ENCODE results near the gene PAX3. TPM values are rescaled to one million over a fixed set of nuclear protein-coding genes. Genes with fewer than 3 reads are reported as not detected.
A peak's percentile ranks its signal among the peaks of the same experiment; 100 is the strongest.

Gene PAX3
- total and polyA plus RNA-seq, 4 donors: 0.60 TPM; not detected in 3

DNA sequence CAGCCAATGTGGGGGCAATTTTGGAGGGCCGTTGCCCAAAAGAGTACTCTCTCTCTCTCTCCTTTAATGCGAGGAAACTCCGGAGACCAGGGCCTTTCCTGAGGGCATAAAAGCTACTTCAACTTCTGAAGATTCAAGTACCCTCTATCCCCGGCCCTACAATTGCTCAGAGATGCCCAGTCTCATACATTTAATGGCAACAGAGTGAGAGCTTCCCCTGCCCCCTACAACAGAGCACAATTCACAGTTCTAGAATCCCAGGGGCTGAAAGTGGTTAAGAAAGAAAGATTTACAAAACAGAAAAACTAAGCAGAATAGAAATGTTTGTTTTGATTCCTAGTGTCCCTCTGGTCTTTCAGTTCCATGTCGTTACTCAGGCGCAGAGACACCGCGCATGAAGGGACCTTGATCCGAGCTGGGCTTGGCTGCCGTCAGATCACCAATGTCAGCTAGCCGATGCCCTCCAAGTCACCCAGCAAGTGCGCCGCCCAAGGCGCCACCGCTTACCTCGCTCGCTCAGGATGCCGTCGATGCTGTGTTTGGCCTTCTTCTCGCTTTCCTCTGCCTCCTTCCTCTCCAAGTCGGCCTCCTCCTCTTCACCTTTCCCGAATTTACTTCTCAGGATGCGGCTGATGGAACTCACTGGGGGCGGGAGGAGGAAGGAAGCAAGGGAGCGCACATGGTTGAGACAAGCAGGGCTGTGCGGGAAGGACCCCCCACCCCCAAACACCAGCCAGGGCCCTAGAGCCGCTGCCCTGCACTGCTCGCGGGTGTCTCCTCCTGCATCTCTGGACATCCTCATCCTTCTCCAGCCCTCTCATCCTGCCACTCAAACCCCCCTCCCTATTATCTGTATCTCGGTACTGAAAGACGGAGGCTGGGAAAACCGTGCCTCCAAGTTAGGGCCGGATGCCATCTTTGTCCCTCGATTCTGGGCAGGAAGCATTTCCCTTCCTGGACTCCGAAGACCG lies 4.9 kb downstream of the PAX3 start:
- H3K27ac ChIP-seq (ENCODE audit: low read depth in 1 of 2, low read length in 2 of 2): no peak overlapping the region
- no peaks in the 10 kb centered on the region for H3K4me1 ChIP-seq (ENCODE audit: control insufficient read depth in 1 of 2, insufficient read depth in 2 of 2, low read length in 2 of 2)
- no peaks in the 10 kb centered on the region for H3K36me3 ChIP-seq (ENCODE audit: control insufficient read depth in 1 of 2, insufficient read depth in 2 of 2, low read length in 1 of 2)
- DNase-seq (no peak), ATAC-seq (ENCODE audit: low FRiP score) (no peak)
- H3K4me3 ChIP-seq (ENCODE audit: low read length in 2 of 2): no peak overlapping the region
- intact Hi-C loops (cut with DNase I): no loop called here
- 14 to 21% methylated on average over 36 of the region's 36 CpGs for WGBS, 2 donors
- H3K27me3 ChIP-seq (ENCODE audit: control insufficient read depth in 1 of 2, insufficient read depth in 2 of 2, low read length in 1 of 2): no peaks in the 10 kb centered on the region
- peaks cover 2% of the 10 kb centered on the region for H3K9me3 ChIP-seq (ENCODE audit: control insufficient read depth, low read length)

DNA sequence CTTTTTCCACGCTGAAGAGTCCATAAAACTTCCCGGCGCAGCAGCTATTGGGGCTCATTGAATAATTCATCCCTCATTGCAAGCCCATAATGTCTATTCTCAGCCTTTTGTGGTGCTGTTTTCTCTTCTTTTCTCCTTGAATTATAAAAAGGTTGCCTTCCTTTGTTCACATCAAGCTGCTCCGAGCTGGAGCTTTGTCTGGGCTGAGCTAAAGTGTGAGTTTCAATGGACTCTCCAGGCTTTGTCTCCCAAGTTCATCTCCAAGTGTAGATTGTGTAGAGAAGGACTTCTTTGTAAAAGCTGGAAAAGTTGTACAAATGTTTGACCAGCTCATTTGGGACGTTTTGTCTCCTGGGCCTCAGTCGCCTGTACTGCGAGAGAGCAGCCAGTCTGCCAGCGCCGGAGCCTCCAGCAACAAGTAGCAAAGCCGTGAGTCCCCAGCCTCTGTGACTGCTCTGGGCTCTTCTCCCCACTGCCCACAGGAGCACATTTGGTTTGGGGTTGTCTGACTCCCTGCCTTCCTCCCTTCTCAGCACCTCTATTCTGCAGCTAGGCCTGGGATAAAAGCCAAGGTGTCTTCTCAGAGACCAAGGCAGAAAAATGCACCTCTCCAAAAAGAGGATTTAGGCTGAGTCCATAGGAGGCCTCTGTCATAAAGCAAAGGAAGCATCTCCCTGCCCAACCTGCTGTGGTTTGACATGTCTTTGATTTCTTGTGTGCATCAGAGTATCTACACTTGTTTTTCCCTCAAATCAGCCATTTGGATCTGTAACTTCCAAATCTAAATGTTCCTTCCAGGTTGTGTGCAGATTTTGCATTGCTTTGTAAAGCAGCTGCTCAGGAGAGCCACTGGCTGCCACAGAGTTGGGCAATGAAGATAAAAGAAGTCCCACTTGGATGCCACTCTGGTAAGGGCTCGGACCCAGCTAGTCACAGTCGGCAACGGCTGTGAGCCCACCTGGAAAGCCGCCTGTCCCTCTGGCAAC lies 6.4 kb downstream of the PAX3 start:
- DNase-seq: no peak
- intact Hi-C loops (cut with DNase I): no loop called here
- no peak for ATAC-seq (ENCODE audit: low FRiP score)
- Histone ChIP-seq H3K27me3 (ENCODE audit: control insufficient read depth in 1 of 2, insufficient read depth in 2 of 2, low read length in 1 of 2) (no peaks in the 10 kb centered on the region), H3K4me3 (ENCODE audit: low read length in 2 of 2) (no peak overlapping the region), H3K4me1 (ENCODE audit: control insufficient read depth in 1 of 2, insufficient read depth in 2 of 2, low read length in 2 of 2) (no peaks in the 10 kb centered on the region), H3K36me3 (ENCODE audit: control insufficient read depth in 1 of 2, insufficient read depth in 2 of 2, low read length in 1 of 2) (no peaks in the 10 kb centered on the region), H3K9me3 (ENCODE audit: control insufficient read depth, low read length) (no peaks in the 10 kb centered on the region), H3K27ac (ENCODE audit: low read depth in 1 of 2, low read length in 2 of 2) (no peak overlapping the region)
- 51 to 64% methylated on average over 14 of the region's 14 CpGs for WGBS, 2 donors

DNA sequence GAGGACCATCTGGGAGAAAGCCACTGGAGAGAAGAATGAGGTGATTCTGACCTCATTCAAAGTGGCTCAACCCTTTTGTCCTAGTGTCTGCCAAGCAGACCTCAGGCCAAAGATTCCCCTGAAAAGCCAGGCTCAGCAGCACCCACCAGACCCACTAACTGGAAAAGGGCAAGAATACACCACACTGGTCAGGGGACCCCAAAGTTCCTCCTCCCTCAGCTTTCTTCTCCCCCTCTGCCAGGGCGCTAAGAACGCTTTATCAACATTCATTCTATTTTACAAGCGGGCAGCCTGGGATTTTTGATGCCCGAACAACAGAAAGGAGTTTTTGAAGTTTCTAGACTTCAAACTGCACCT lies 7.3 kb downstream of the PAX3 start:
- H3K27me3 ChIP-seq (ENCODE audit: control insufficient read depth in 1 of 2, insufficient read depth in 2 of 2, low read length in 1 of 2): no peaks in the 10 kb centered on the region
- no peak overlapping the region for H3K4me3 ChIP-seq (ENCODE audit: low read length in 2 of 2)

DNA sequence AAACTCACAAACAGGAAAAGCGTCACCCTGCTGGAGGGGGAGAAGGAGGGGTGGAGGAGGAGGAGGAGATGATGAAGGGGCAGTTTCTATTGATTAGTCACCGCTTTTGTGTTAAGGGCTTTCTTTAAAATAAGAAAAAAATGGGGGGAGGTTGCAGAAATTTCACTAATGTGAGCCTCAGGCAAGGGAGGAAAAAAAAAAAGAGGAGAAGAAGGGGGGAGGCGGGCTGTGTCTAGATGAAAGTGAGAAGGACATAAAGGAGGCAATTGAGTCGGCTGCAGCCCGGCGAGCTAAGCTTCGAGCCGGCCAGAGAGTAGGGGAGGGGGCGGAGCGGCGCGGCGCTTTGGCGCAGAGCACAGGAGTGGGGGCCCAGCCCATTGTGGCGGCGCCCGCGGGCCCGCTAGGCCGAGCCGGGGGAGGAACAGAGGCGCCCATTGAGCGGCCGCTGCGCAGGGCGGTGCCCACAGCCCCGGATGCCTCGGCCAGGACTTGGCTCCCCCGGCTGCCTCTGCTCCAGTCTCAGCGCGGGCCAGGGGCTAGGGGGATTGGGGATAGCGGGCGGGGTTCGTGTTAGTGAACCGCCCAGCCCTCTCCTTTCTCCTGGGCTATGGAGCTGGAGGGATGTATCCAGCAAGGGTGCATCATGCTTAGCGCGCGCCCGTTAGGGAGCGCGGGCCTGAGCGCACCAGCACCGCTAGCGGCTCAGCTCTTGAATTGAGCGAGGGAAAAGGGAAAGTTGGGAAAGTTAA lies 7.9 kb downstream of the PAX3 start:
- Histone ChIP-seq H3K4me3 (ENCODE audit: low read length in 2 of 2) (no peak overlapping the region), H3K27me3 (ENCODE audit: control insufficient read depth in 1 of 2, insufficient read depth in 2 of 2, low read length in 1 of 2) (no peaks in the 10 kb centered on the region), H3K9me3 (ENCODE audit: control insufficient read depth, low read length) (no peaks in the 10 kb centered on the region), H3K36me3 (ENCODE audit: control insufficient read depth in 1 of 2, insufficient read depth in 2 of 2, low read length in 1 of 2) (no peaks in the 10 kb centered on the region), H3K27ac (ENCODE audit: low read depth in 1 of 2, low read length in 2 of 2) (no peak overlapping the region), H3K4me1 (ENCODE audit: control insufficient read depth in 1 of 2, insufficient read depth in 2 of 2, low read length in 2 of 2) (no peaks in the 10 kb centered on the region)
- DNase-seq: no peak
- intact Hi-C loops (cut with DNase I): no loop called here
- ATAC-seq (ENCODE audit: low FRiP score): peak; percentile 26
- 3 to 6% methylated on average over 31 to 45 of the region's 45 CpGs for WGBS, 2 donors

More for the DNA sequence above, 7.3 kb downstream of the PAX3 start:
- H3K27ac ChIP-seq (ENCODE audit: low read depth in 1 of 2, low read length in 2 of 2): no peak overlapping the region
- ATAC-seq (ENCODE audit: low FRiP score): peak; percentile 55
- no peak for DNase-seq
- H3K36me3 ChIP-seq (ENCODE audit: control insufficient read depth in 1 of 2, insufficient read depth in 2 of 2, low read length in 1 of 2): no peaks in the 10 kb centered on the region
- WGBS, 2 donors: 11 to 34% methylated on average over 4 of the region's 4 CpGs
- no peaks in the 10 kb centered on the region for H3K4me1 ChIP-seq (ENCODE audit: control insufficient read depth in 1 of 2, insufficient read depth in 2 of 2, low read length in 2 of 2)
- intact Hi-C loops (cut with DNase I): no loop called here
- H3K9me3 ChIP-seq (ENCODE audit: control insufficient read depth, low read length): no peaks in the 10 kb centered on the region

DNA sequence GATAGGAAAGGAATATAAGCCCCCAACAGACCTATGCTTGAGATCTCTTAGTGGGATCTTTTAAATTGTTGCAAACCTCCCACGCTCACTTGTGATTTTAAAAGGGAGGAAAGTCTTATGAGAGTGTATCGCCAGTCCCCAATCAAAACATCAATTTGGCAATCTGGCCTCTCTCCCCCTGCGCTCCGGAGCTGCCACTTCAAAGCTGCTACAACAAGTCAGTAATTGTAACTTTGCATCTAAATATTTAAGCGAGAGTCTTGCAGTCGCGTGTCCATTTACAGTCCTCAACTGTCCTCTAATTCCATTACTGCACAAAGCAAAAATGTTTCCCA lies 8.4 kb downstream of the PAX3 start:
- H3K27me3 ChIP-seq (ENCODE audit: control insufficient read depth in 1 of 2, insufficient read depth in 2 of 2, low read length in 1 of 2): no peaks in the 10 kb centered on the region
- H3K4me1 ChIP-seq (ENCODE audit: control insufficient read depth in 1 of 2, insufficient read depth in 2 of 2, low read length in 2 of 2): no peaks in the 10 kb centered on the region
- ATAC-seq (ENCODE audit: low FRiP score): no peak
- no peak overlapping the region for H3K27ac ChIP-seq (ENCODE audit: low read depth in 1 of 2, low read length in 2 of 2)
- H3K9me3 ChIP-seq (ENCODE audit: control insufficient read depth, low read length): no peaks in the 10 kb centered on the region
- H3K4me3 ChIP-seq (ENCODE audit: low read length in 2 of 2): no peak overlapping the region
- WGBS, 2 donors: 25 to 29% methylated on average over 7 of the region's 7 CpGs
- DNase-seq: no peak
- H3K36me3 ChIP-seq (ENCODE audit: control insufficient read depth in 1 of 2, insufficient read depth in 2 of 2, low read length in 1 of 2): no peaks in the 10 kb centered on the region
- intact Hi-C loops (cut with DNase I): no loop called here

DNA sequence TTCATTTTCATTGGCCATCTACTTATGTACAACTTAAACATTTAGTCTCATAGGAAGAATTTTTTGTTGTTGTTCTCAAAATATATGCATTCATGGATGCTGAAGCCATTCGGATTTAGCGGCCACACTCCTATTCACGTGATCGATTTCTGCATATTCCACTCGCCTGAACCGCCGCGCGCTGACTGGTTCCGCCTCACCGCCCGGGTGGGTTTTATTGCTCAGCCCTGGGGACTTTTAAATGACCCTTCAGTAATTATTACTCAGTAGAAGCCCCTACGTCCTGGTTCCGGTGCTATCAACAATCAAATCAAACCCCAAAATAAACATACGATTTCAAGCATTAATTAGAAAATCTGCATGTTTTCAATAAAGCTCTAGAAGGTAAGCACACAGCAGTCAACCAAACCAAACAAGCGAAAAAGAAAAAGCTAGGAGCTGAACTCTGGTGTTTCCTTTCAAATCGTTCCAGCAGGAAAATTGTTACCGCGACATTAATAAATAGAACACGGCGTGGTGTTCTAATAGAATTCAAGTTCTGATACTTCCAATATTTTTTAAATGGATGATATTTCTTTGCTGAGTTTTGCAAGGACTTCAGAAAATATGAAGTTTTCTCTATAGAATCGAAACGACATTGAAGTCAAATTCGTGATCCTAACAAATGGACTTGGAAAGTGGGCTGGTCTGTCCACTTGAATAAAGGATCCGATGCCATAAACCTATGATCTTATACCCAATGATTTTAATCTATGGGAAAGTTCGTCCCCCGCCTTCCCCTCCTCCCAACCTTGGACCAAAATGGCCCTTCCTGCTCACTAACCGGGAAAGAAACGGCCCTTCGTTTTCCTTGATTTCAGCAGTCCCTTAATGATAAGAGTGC lies 9.3 kb downstream of the PAX3 start:
- intact Hi-C loops (cut with DNase I): no loop called here
- DNase-seq: no peak
- Histone ChIP-seq H3K27ac (ENCODE audit: low read depth in 1 of 2, low read length in 2 of 2) (no peak overlapping the region), H3K9me3 (ENCODE audit: control insufficient read depth, low read length) (no peaks in the 10 kb centered on the region), H3K27me3 (ENCODE audit: control insufficient read depth in 1 of 2, insufficient read depth in 2 of 2, low read length in 1 of 2) (peaks cover 0 to under 1% of the 10 kb centered on the region in 2 donors), H3K4me3 (ENCODE audit: low read length in 2 of 2) (no peak overlapping the region), H3K4me1 (ENCODE audit: control insufficient read depth in 1 of 2, insufficient read depth in 2 of 2, low read length in 2 of 2) (no peaks in the 10 kb centered on the region), H3K36me3 (ENCODE audit: control insufficient read depth in 1 of 2, insufficient read depth in 2 of 2, low read length in 1 of 2) (no peaks in the 10 kb centered on the region)
- WGBS, 2 donors: 15 to 16% methylated on average over 30 of the region's 30 CpGs
- ATAC-seq (ENCODE audit: low FRiP score): no peak

DNA sequence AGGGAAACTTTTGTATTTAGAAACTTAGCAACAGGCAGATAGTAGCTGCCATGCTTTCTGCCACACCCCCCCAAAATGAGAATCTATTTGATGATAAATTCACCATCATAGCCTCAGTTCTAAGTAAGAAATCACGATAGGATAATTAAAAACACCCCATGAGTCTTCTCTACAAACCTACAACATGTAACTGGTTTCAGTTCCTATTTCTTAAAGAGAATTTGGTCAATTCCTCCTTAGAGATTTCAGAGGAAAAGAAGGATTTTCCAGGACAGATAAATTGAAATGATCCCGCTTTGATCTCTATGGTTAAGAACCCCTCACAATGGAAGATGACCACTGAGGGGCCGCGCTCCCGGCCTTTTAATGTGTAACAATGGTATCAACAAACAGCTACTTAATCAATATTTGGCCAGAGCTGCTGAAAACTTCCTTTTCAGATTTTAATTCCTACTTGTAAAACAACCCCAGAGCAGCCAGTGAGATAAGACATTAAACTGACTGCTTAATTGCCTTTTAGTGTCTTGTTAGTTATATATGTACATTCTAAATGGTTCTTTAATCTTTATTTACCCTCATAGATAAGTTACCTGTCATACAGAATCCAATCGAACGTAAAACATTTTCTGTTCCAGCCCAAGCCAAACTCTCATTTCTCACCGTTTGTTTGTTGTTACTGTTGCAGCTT lies 10.1 kb downstream of the PAX3 start:
- 22 to 24% methylated on average over 8 of the region's 8 CpGs for WGBS, 2 donors
- no peak overlapping the region for H3K27ac ChIP-seq (ENCODE audit: low read depth in 1 of 2, low read length in 2 of 2)
- no peak overlapping the region for H3K4me3 ChIP-seq (ENCODE audit: low read length in 2 of 2)
- no peaks in the 10 kb centered on the region for H3K36me3 ChIP-seq (ENCODE audit: control insufficient read depth in 1 of 2, insufficient read depth in 2 of 2, low read length in 1 of 2)
- H3K9me3 ChIP-seq (ENCODE audit: control insufficient read depth, low read length): peaks cover under 1% of the 10 kb centered on the region
- peaks cover 0 to 2% of the 10 kb centered on the region in 2 donors for H3K27me3 ChIP-seq (ENCODE audit: control insufficient read depth in 1 of 2, insufficient read depth in 2 of 2, low read length in 1 of 2)
- H3K4me1 ChIP-seq (ENCODE audit: control insufficient read depth in 1 of 2, insufficient read depth in 2 of 2, low read length in 2 of 2): no peaks in the 10 kb centered on the region
- intact Hi-C loops (cut with DNase I): no loop called here
- DNase-seq (no peak), ATAC-seq (ENCODE audit: low FRiP score) (no peak)
